Endothelial cell of umbilical vein (primary cell): ENCODE data around the gene NR6A1. TPM values are rescaled to one million over a fixed set of nuclear protein-coding genes. Genes with fewer than 3 reads are reported as not detected.

Source experiments
- BruUV-seq: library from RNA; stranded (reverse); fragments of 400-500 nt; replicated peaks from 2 replicates; lab custom pipeline; 2021; lab: Mats Ljungman, UMichigan
- CTCF ChIA-PET: fragments of 300-600, 350-600 bp; sonication (Branson Sonifier 250); formaldehyde crosslinking; loops from one replicate; lab custom pipeline; 2021; ENCODE audit warnings: antibody characterized with exemption, inconsistent platforms; lab: Charles Lee
- POLR2A ChIA-PET: fragments of 300-600, 350-600 bp; sonication (Branson Sonifier 250); formaldehyde crosslinking; loops from one replicate; lab custom pipeline; 2021; ENCODE audit warnings: antibody characterized with exemption, inconsistent platforms; lab: Charles Lee
- DNase-seq: peaks from one replicate; pipeline ENCODE4 v3.0.0-alpha.2; 2011; ENCODE audit warnings: low read depth, low spot score
- FAIRE-seq: peaks from 2 replicates; lab custom pipeline; 2011; peaks lifted over from hg19 to GRCh38; lab: Jason Lieb, UNC
- H2AFZ ChIP-seq: 2 replicates; pipeline ENCODE4 v1.6.0; 2012; ENCODE audit warnings: low read depth, low read length, control low read depth, inconsistent platforms
- H3K27ac ChIP-seq: 2 replicates; pipeline ENCODE4 v1.5.1; 2011; ENCODE audit warnings: low read depth, mild to moderate bottlenecking, control low read depth, low read length, moderate library complexity; ENCODE audit not compliant: insufficient read depth
- H3K27me3 ChIP-seq, 2 experiments: 2 replicates each; pipeline versions ENCODE4 v1.6.0 to v1.6.1; 2011; ENCODE audit warnings: low read length in 2 of 2, mixed read lengths in 1 of 2; ENCODE audit not compliant: control insufficient read depth in 2 of 2, insufficient read depth in 2 of 2
- H3K36me3 ChIP-seq, 2 experiments: 2 replicates in 1 of 2; 3 replicates in 1 of 2; pipeline ENCODE4 v1.5.1; 2011; ENCODE audit warnings: low read length in 2 of 2, mild to moderate bottlenecking in 1 of 2, moderate library complexity in 1 of 2; ENCODE audit not compliant: control insufficient read depth in 2 of 2, insufficient read depth in 2 of 2; ENCODE audit errors: extremely low read depth in 1 of 2
- H3K4me1 ChIP-seq: 3 replicates; pipeline ENCODE4 v1.5.1; 2011; ENCODE audit warnings: mild to moderate bottlenecking, low read length; ENCODE audit not compliant: control insufficient read depth, insufficient read depth; ENCODE audit errors: extremely low read depth
- H3K4me2 ChIP-seq: 2 replicates; pipeline ENCODE4 v1.6.1; 2011; ENCODE audit warnings: low read length, control low read depth, mixed read lengths; ENCODE audit not compliant: insufficient read depth
- H3K4me3 ChIP-seq, 3 experiments: fragments of 200-600 bp in 1 of 3; sonication (generic), shearing (Covaris generic) in 1 of 3; replicated peaks in 1 of 3; 2 replicates each; pipeline ENCODE4 v1.5.1; 2011 to 2016; ENCODE audit warnings: control low read depth in 3 of 3, low read length in 3 of 3, mild to moderate bottlenecking in 2 of 3, inconsistent platforms in 1 of 3, low read depth in 1 of 3, moderate library complexity in 1 of 3; ENCODE audit not compliant: insufficient read depth in 1 of 3
- H3K79me2 ChIP-seq: 2 replicates; pipeline ENCODE4 v1.6.0; 2012; ENCODE audit warnings: low read length, inconsistent platforms; ENCODE audit not compliant: control insufficient read depth, insufficient read depth
- H3K9ac ChIP-seq: replicated peaks from 2 replicates; pipeline ENCODE3; 2011; ENCODE audit warnings: low read length, control low read depth; ENCODE audit not compliant: insufficient read depth; ENCODE audit errors: extremely low read depth
- H3K9me1 ChIP-seq: replicated peaks from 3 replicates; pipeline ENCODE4 v1.6.0; 2011; ENCODE audit warnings: mild to moderate bottlenecking, low read length; ENCODE audit not compliant: control insufficient read depth, insufficient read depth; ENCODE audit errors: extremely low read depth
- H3K9me3 ChIP-seq: replicated peaks from 2 replicates; pipeline ENCODE4 v1.5.1; 2012; ENCODE audit warnings: low read length, inconsistent platforms; ENCODE audit not compliant: control insufficient read depth, insufficient read depth
- H4K20me1 ChIP-seq: replicated peaks from 2 replicates; pipeline ENCODE3; 2011; ENCODE audit warnings: mild to moderate bottlenecking, low read length; ENCODE audit not compliant: control insufficient read depth, insufficient read depth; ENCODE audit errors: extremely low read depth
- EZH2 ChIP-seq: IDR thresholded peaks from 2 replicates; pipeline ENCODE4 v1.6.1; 2012; ENCODE audit warnings: borderline replicate concordance, low read depth, mild to moderate bottlenecking, moderate library complexity, low read length, inconsistent platforms; ENCODE audit not compliant: severe bottlenecking
- FOS ChIP-seq: IDR thresholded peaks from 2 replicates; pipeline ENCODE4 v1.6.1; 2011; ENCODE audit warnings: mild to moderate bottlenecking, low read length, moderate library complexity, borderline replicate concordance; ENCODE audit not compliant: insufficient read depth
- GATA2 ChIP-seq: IDR thresholded peaks from 2 replicates; pipeline ENCODE4 v1.7.0; 2011; ENCODE audit warnings: low read depth, mild to moderate bottlenecking, moderate library complexity, mixed read lengths, low read length; ENCODE audit not compliant: insufficient read length, insufficient read depth
- MYC ChIP-seq: IDR thresholded peaks from one replicate; pipeline ENCODE4 v1.6.1; 2011; ENCODE audit warnings: mild to moderate bottlenecking, low read depth, low read length
- POLR2A ChIP-seq: IDR thresholded peaks from 2 replicates; pipeline ENCODE4 v1.6.1; 2012; ENCODE audit warnings: low read depth, mild to moderate bottlenecking, control low read depth, low read length
- POLR2AphosphoS5 ChIP-seq: IDR thresholded peaks from 2 replicates; pipeline ENCODE4 v1.6.1; 2012; ENCODE audit warnings: low read depth, mild to moderate bottlenecking, control low read depth, low read length, moderate library complexity; ENCODE audit not compliant: insufficient read depth
- dilution Hi-C: fragments of 300-500 bp; cut with MboI; formaldehyde crosslinking; loops from one replicate; pipeline ENCODE4 v1.15.0; 2019; ENCODE audit warnings: low sequenced_read_pairs; ENCODE audit not compliant: extremely low pct_ligation_motif_present
- intact Hi-C: fragments of 100-400 bp; cut with micrococcal nuclease; formaldehyde crosslinking; loops from one replicate; pipeline ENCODE4 v1.10.0; 2022
- polyA plus RNA-seq, 4 experiments: library from polyadenylated mRNA; depleted of rRNA in 3 of 4; stranded (reverse) in 3 of 4; unstranded in 1 of 4; fragments of >200 nt; gene quantifications; 2 replicates each; pipeline versions ENCODE4 v1.2.1 to v1.2.3, GENCODE V29; 2011 to 2012; ENCODE audit warnings: missing spikeins in 1 of 4
- total RNA-seq: library from RNA; stranded (reverse); gene quantifications from 2 replicates; pipeline ENCODE4 v1.2.3, GENCODE V29; 2021
- TF ChIP-seq, protein P1 (sequence below), 2 donors: IDR thresholded peaks; 1 replicate in 1 of 2; 2 replicates in 1 of 2; pipeline ENCODE4 v1.5.1; 2011; ENCODE audit warnings: low read length in 2 of 2, mild to moderate bottlenecking in 2 of 2, moderate library complexity in 2 of 2, control low read depth in 1 of 2, inconsistent platforms in 1 of 2, low read depth in 1 of 2; ENCODE audit not compliant: insufficient read depth in 1 of 2; ENCODE audit errors: extremely low read depth in 1 of 2

NR6A1 gene
- total and polyA plus RNA-seq, 2 donors (not counting 3 experiments of a cell fraction or from before 2014, with no cell fraction given), result 0.17 to 1.2 TPM

DNA sequence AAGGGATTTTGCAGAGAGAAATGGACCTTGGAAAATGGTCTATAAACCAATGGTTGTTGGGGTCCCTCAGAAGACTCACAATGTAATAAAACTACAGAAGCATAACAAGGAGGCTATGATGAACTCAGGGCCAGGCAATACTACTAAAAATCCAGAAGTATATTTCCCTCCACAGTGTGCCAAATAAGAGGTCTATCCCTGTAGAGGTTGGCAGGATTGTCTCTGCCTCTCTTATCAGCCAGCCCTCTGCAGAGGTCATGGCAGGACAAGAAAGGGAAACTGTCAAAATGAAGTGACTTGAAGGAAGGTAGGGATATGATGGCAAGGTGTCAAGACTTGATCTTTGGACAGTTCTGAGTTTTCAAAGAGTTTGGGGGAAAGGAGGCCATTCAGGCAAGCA lies 148.2 kb downstream of the NR6A1 start:
- TF ChIP-seq MYC (no peak), GATA2 (no peak), FOS (no peak), POLR2AphosphoS5 (no peak), EZH2 (no peak), POLR2A (no peak)
- TF ChIP-seq, protein P1, sequence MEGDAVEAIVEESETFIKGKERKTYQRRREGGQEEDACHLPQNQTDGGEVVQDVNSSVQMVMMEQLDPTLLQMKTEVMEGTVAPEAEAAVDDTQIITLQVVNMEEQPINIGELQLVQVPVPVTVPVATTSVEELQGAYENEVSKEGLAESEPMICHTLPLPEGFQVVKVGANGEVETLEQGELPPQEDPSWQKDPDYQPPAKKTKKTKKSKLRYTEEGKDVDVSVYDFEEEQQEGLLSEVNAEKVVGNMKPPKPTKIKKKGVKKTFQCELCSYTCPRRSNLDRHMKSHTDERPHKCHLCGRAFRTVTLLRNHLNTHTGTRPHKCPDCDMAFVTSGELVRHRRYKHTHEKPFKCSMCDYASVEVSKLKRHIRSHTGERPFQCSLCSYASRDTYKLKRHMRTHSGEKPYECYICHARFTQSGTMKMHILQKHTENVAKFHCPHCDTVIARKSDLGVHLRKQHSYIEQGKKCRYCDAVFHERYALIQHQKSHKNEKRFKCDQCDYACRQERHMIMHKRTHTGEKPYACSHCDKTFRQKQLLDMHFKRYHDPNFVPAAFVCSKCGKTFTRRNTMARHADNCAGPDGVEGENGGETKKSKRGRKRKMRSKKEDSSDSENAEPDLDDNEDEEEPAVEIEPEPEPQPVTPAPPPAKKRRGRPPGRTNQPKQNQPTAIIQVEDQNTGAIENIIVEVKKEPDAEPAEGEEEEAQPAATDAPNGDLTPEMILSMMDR (IDR thresholded peaks at IDR 0.05; ENCODE audit: extremely low read depth in 1 of 2, insufficient read depth in 1 of 2, low read depth in 1 of 2, low read length in 2 of 2), result no peak
- Histone ChIP-seq H3K4me2 (no peak overlapping the region), H2AFZ (no peak overlapping the region), H3K9me3 (no peaks in the 10 kb centered on the region), H4K20me1 (no peaks in the 10 kb centered on the region), H3K79me2 (no peaks in the 10 kb centered on the region), H3K4me1 (no peaks in the 10 kb centered on the region), H3K27me3 (peaks cover 0 to 4% of the 10 kb centered on the region in 2 experiments), H3K27ac (no peak overlapping the region), H3K9ac (no peak overlapping the region), H3K4me3 (no peak overlapping the region), H3K36me3 (no peaks in the 10 kb centered on the region), H3K9me1 (no peaks in the 10 kb centered on the region)
- intact Hi-C loops, result no loop called here
- ChIA-PET POLR2A (no interaction called here), CTCF (interaction anchor here (0.5 to 2.9 kb wide), 5 partner anchors 11 to 102 kb away, joined by 3 to 7 read pairs (median 4); no protein-coding TSS in a partner anchor)
- no peak for FAIRE-seq
- dilution Hi-C loops, result no loop called here
- BruUV-seq, result no TSS peak
- no peak for DNase-seq
